Stimulated activated CD4-positive, alpha-beta T cell treated with anti-CD3 and anti-CD28 coated beads, Interleukin-1b, Interleukin-23, amount 100 ng/mL, for 1 hour (primary cell): ENCODE data around the gene MKLN1.

Source experiments
- DNase-seq, 2 donors: peaks; one replicate each; pipeline ENCODE4 v3.0.0-alpha.2; 2020; ENCODE audit warnings: low read depth in 2 of 2

Gene MKLN1

GRCh38 chr7:131546126-131546525, 218.4 kb downstream of the MKLN1 start:
- DNase-seq: no peak
